Neural cell (in vitro differentiated cells): ENCODE data around the gene ADORA2B.

Experiments
- EZH2 ChIP-seq: fragments of 200-600, 300-800 bp; shearing (Covaris generic), sonication (generic); IDR thresholded peaks from 2 replicates; pipeline ENCODE4 v1.6.1; 2014; ENCODE audit warnings: antibody characterized with exemption, low read length, borderline replicate concordance, mild to moderate bottlenecking; ENCODE audit not compliant: insufficient read depth, poor library complexity, severe bottlenecking
- SMC3 ChIP-seq: fragments of 450-650 bp; conservative IDR thresholded peaks from 2 replicates; pipeline ENCODE4 v1.6.1; 2014; ENCODE audit warnings: antibody characterized with exemption, mild to moderate bottlenecking, moderate library complexity; ENCODE audit not compliant: poor library complexity
- TF ChIP-seq, protein P1 (sequence below): fragments of 450-650 bp; IDR thresholded peaks from 2 replicates; pipeline ENCODE4 v1.5.1; 2014; ENCODE audit warnings: antibody characterized with exemption, mild to moderate bottlenecking, moderate library complexity; ENCODE audit not compliant: poor library complexity, severe bottlenecking

DNA sequence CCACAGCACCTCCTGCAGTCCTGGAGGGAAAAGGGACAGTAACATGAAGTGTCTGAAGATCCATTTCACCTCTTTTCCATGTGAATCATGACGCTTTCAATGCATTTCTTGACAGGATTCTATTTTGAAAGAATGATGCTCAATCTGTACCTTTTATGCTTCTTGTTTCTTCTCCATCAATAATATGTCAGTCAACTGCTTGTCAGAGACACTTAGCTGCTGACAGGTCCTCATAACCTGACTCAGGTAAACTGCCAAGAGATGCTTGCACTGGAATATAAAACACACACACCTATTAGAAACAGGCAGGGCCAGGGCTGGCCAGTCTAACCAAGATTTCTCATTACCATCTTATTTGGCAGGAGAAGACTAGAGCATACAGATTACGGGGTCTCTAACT, 33.0 kb downstream of the ADORA2B start:
- TF ChIP-seq, protein P1, sequence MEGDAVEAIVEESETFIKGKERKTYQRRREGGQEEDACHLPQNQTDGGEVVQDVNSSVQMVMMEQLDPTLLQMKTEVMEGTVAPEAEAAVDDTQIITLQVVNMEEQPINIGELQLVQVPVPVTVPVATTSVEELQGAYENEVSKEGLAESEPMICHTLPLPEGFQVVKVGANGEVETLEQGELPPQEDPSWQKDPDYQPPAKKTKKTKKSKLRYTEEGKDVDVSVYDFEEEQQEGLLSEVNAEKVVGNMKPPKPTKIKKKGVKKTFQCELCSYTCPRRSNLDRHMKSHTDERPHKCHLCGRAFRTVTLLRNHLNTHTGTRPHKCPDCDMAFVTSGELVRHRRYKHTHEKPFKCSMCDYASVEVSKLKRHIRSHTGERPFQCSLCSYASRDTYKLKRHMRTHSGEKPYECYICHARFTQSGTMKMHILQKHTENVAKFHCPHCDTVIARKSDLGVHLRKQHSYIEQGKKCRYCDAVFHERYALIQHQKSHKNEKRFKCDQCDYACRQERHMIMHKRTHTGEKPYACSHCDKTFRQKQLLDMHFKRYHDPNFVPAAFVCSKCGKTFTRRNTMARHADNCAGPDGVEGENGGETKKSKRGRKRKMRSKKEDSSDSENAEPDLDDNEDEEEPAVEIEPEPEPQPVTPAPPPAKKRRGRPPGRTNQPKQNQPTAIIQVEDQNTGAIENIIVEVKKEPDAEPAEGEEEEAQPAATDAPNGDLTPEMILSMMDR: peak; percentile 60
- TF ChIP-seq EZH2 (no peak), SMC3 (no peak)
